ENCODE results near the gene APLP1.

The APLP1 gene

DNA sequence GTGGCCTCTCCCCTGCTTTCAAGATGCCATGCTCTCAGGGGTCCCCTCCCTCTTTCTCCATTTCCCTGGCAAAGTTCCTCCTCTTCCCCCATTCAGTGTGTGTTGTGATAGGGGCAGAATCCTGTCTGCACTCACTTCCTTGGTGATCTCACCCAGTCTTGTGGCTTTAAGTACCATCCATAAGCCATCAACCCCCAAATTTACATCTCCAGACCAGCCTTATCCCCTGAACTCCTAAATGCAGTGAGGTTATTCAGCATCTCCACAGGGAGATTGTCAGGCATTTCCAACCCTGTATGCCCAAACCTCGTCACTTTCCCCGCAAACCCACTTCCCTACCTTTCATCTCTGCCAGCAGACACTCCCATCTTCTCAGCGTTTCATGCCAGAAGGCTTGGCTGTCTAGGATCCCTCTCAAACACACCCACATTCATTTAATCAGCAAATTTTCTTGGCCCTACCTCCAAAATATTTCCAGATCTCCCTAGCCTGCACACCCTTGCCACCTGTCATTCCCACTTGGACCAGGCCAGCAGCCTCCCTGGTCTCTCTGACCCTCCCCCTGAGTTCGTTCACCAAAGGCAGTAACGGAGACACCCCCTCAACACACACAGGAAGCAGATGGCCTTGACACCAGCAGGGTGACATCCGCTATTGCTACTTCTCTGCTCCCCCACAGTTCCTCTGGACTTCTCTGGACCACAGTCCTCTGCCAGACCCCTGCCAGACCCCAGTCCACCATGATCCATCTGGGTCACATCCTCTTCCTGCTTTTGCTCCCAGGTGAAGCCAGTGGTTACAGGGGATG, 33.7 kb downstream of the APLP1 start, which contains the start of gene HCST:
Gene HCST (plus strand): TSS at position 676 of the 808 bp plus-strand sequence. CDS start 65 bp downstream, at position 741.
- Histone ChIP-seq H3K4me3 (replicated peaks; ENCODE audit: insufficient read depth, low read length) (peak within 1 kb of the TSS; percentile 91), H3K27ac (replicated peaks) (peak within 1 kb of the TSS; percentile 94), H3K27me3 (ENCODE audit: insufficient read depth, poor library complexity, severe bottlenecking) (no peaks in the 10 kb centered on the region)
- TF ChIP-seq SPI1 (IDR thresholded peaks at IDR 0.05; ENCODE audit: borderline replicate concordance, low read depth) = peak; percentile 61
- TF ChIP-seq GABPA (IDR thresholded peaks at IDR 0.05; ENCODE audit: low read depth) = peak; percentile 56
- TF ChIP-seq POLR2AphosphoS5 (IDR thresholded peaks at IDR 0.05; ENCODE audit: low read depth) = peak; percentile 94
- TF ChIP-seq, protein P1, sequence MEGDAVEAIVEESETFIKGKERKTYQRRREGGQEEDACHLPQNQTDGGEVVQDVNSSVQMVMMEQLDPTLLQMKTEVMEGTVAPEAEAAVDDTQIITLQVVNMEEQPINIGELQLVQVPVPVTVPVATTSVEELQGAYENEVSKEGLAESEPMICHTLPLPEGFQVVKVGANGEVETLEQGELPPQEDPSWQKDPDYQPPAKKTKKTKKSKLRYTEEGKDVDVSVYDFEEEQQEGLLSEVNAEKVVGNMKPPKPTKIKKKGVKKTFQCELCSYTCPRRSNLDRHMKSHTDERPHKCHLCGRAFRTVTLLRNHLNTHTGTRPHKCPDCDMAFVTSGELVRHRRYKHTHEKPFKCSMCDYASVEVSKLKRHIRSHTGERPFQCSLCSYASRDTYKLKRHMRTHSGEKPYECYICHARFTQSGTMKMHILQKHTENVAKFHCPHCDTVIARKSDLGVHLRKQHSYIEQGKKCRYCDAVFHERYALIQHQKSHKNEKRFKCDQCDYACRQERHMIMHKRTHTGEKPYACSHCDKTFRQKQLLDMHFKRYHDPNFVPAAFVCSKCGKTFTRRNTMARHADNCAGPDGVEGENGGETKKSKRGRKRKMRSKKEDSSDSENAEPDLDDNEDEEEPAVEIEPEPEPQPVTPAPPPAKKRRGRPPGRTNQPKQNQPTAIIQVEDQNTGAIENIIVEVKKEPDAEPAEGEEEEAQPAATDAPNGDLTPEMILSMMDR (IDR thresholded peaks at IDR 0.05; ENCODE audit: insufficient read depth, low read length) = no peak
- DNase-seq (ENCODE audit: low read depth in 1 of 2, low spot score in 1 of 2) = peak in 1 of 2 experiments; percentile 82

DNA sequence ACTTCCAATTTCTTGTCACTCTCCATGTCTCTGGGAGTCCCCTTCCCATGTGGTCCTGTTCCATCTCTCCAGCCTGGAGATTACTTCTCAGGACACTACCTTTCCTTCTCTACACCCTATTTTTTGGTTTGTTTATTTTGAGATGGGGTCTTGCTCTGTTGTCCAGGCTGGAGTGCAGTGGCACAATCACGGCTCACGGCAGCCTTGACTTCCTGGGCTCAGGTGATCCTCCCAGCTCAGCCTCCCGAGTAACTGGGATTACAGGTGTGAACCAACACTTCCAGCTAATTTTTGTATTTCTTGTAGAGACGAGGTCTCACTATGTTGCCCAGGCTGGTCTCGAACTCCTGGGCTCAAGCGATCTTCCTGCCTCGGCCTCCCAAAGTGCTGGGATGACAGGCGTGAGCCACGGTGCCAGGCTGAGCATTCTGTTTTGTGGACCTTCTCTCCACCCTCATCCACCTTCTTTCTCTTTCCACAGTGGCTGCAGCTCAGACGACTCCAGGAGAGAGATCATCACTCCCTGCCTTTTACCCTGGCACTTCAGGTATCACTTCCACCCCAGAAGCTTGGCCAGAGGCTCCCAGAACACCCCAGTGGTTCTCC, 34.6 kb downstream of the APLP1 start:
- DNase-seq (ENCODE audit: low read depth in 1 of 2, low spot score in 1 of 2) = no peak
- peak overlapping the region; percentile 94 for H3K27ac ChIP-seq (replicated peaks)
- TF ChIP-seq, protein P1 (IDR thresholded peaks at IDR 0.05; ENCODE audit: insufficient read depth, low read length) = no peak
- no peak for TF ChIP-seq GABPA (IDR thresholded peaks at IDR 0.05; ENCODE audit: low read depth)
- TF ChIP-seq, protein P2, sequence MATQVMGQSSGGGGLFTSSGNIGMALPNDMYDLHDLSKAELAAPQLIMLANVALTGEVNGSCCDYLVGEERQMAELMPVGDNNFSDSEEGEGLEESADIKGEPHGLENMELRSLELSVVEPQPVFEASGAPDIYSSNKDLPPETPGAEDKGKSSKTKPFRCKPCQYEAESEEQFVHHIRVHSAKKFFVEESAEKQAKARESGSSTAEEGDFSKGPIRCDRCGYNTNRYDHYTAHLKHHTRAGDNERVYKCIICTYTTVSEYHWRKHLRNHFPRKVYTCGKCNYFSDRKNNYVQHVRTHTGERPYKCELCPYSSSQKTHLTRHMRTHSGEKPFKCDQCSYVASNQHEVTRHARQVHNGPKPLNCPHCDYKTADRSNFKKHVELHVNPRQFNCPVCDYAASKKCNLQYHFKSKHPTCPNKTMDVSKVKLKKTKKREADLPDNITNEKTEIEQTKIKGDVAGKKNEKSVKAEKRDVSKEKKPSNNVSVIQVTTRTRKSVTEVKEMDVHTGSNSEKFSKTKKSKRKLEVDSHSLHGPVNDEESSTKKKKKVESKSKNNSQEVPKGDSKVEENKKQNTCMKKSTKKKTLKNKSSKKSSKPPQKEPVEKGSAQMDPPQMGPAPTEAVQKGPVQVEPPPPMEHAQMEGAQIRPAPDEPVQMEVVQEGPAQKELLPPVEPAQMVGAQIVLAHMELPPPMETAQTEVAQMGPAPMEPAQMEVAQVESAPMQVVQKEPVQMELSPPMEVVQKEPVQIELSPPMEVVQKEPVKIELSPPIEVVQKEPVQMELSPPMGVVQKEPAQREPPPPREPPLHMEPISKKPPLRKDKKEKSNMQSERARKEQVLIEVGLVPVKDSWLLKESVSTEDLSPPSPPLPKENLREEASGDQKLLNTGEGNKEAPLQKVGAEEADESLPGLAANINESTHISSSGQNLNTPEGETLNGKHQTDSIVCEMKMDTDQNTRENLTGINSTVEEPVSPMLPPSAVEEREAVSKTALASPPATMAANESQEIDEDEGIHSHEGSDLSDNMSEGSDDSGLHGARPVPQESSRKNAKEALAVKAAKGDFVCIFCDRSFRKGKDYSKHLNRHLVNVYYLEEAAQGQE (IDR thresholded peaks at IDR 0.05; ENCODE audit: insufficient replicate concordance, low read depth) = no peak
- TF ChIP-seq POLR2AphosphoS5 (IDR thresholded peaks at IDR 0.05; ENCODE audit: low read depth) = no peak
- no peak for TF ChIP-seq SPI1 (IDR thresholded peaks at IDR 0.05; ENCODE audit: borderline replicate concordance, low read depth)

DNA sequence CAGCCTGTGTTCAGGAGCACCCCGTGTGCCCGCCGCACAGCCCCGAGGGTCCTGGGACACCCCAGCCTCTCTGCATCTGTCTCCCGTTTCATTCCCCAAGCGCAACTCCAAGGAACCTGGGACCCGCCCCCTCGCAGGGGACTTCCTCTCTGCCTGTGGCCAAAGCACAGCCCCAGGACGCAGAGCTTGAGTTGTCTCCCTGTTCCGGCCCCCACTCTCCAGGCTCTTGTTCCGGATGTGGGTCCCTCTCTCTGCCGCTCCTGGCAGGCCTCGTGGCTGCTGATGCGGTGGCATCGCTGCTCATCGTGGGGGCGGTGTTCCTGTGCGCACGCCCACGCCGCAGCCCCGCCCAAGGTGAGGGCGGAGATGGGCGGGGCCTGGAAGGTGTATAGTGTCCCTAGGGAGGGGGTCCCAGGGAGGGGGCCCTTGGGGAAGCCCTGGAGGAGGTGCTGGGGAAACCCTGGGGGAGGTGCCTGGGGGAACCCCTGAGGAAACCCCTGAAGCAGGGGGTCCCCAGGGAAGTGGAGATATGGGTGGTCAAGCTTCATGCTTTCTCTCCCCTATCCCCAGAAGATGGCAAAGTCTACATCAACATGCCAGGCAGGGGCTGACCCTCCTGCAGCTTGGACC, 35.3 kb downstream of the APLP1 start:
- peak; percentile 95 to 99 for DNase-seq (ENCODE audit: low read depth in 1 of 2, low spot score in 1 of 2)

More for the DNA sequence above, 34.6 kb downstream of the APLP1 start:
- Histone ChIP-seq H3K27me3 (ENCODE audit: insufficient read depth, poor library complexity, severe bottlenecking) (no peaks in the 10 kb centered on the region), H3K4me3 (replicated peaks; ENCODE audit: insufficient read depth, low read length) (peak overlapping the region; percentile 91)

More for the DNA sequence above, 35.3 kb downstream of the APLP1 start:
- TF ChIP-seq, protein P1 (IDR thresholded peaks at IDR 0.05; ENCODE audit: insufficient read depth, low read length) = no peak
- TF ChIP-seq SPI1 (IDR thresholded peaks at IDR 0.05; ENCODE audit: borderline replicate concordance, low read depth) (peak; percentile 97), GABPA (IDR thresholded peaks at IDR 0.05; ENCODE audit: low read depth) (peak; percentile 82), POLR2AphosphoS5 (IDR thresholded peaks at IDR 0.05; ENCODE audit: low read depth) (peak; percentile 88)
- TF ChIP-seq, protein P2 (IDR thresholded peaks at IDR 0.05; ENCODE audit: insufficient replicate concordance, low read depth) = no peak
- no peaks in the 10 kb centered on the region for H3K27me3 ChIP-seq (ENCODE audit: insufficient read depth, poor library complexity, severe bottlenecking)
- H3K4me3 ChIP-seq (replicated peaks; ENCODE audit: insufficient read depth, low read length) = peak overlapping the region; percentile 91
- H3K27ac ChIP-seq (replicated peaks) = peak overlapping the region; percentile 94

All from HL-60 (cell line).